Smooth muscle cell (in vitro differentiated cells): ENCODE data around the gene YPEL3. TPM values are rescaled to one million over a fixed set of nuclear protein-coding genes. Genes with fewer than 3 reads are reported as not detected.

Source experiments
- DNase-seq: peaks from one replicate; lab custom pipeline; 2025; ENCODE audit not compliant: unreplicated experiment; lab: John Stamatoyannopoulos, UW
- H2AFZ ChIP-seq: fragments of 200-600 bp; sonication (generic); 2 replicates; pipeline ENCODE4 v1.6.0; 2016; ENCODE audit warnings: antibody characterized with exemption, low read depth, mild to moderate bottlenecking
- H3F3A ChIP-seq: fragments of 200-600 bp; sonication (generic); 2 replicates; pipeline ENCODE4 v1.6.0; 2017; ENCODE audit warnings: antibody characterized with exemption, low read depth
- H3K27ac ChIP-seq: fragments of 200-600 bp; sonication (generic); 2 replicates; pipeline ENCODE4 v1.5.1; 2016; ENCODE audit warnings: low read depth, mild to moderate bottlenecking
- H3K27me3 ChIP-seq: fragments of 200-600 bp; sonication (generic); 2 replicates; pipeline ENCODE4 v1.6.1; 2016; ENCODE audit warnings: low read depth, mild to moderate bottlenecking
- H3K36me3 ChIP-seq: fragments of 200-600 bp; sonication (generic); 2 replicates; pipeline ENCODE4 v1.5.1; 2016; ENCODE audit warnings: low read depth
- H3K4me1 ChIP-seq: fragments of 200-600 bp; sonication (generic); 2 replicates; pipeline ENCODE4 v1.5.1; 2016; ENCODE audit warnings: low read depth
- H3K4me2 ChIP-seq: fragments of 200-600 bp; sonication (generic); 2 replicates; pipeline ENCODE4 v1.6.0; 2016; ENCODE audit warnings: mild to moderate bottlenecking
- H3K4me3 ChIP-seq: fragments of 200-600 bp; sonication (generic); 2 replicates; pipeline ENCODE4 v1.5.1; 2016; ENCODE audit warnings: mild to moderate bottlenecking
- H3K79me2 ChIP-seq: fragments of 200-600 bp; sonication (generic); 2 replicates; pipeline ENCODE4 v1.6.0; 2016; ENCODE audit warnings: low read depth, mild to moderate bottlenecking
- H3K9ac ChIP-seq: fragments of 200-600 bp; sonication (generic); 2 replicates; pipeline ENCODE4 v1.6.0; 2016; ENCODE audit warnings: low read depth
- H3K9me3 ChIP-seq: fragments of 200-600 bp; sonication (generic); replicated peaks from 2 replicates; pipeline ENCODE4 v1.5.1; 2016; ENCODE audit warnings: low read depth
- H4K20me1 ChIP-seq: fragments of 200-600 bp; sonication (generic); 2 replicates; pipeline ENCODE4 v1.6.0; 2016; ENCODE audit warnings: low read depth
- WGBS: methylation state at CpG from one replicate; pipeline ENCODE4 v1.1.7; 2016; ENCODE audit warnings: low lambda C conversion rate; 5-methylcytosine and 5-hydroxymethylcytosine counted together
- polyA plus RNA-seq: library from polyadenylated mRNA; unstranded; fragments of >200 nt; fragmentation: Nextera tagmentation; extraction: Ambion mirVana; gene quantifications from 2 replicates; pipeline ENCODE4 v1.2.1, GENCODE V29; 2016
- total RNA-seq: library from RNA; depleted of rRNA; stranded (reverse); fragments of >200 nt; gene quantifications from 2 replicates; pipeline ENCODE4 v1.2.3, GENCODE V29; 2014
- TF ChIP-seq, protein P1 (sequence below): fragments of 200-600 bp; sonication (generic); IDR thresholded peaks from 2 replicates; pipeline ENCODE4 v1.5.1; 2017; ENCODE audit warnings: borderline replicate concordance, mild to moderate bottlenecking, antibody characterized with exemption; ENCODE audit not compliant: insufficient read depth, poor library complexity, severe bottlenecking

YPEL3 gene
- total and polyA plus RNA-seq, 2 experiments from 2014 or later = 37.5 to 65.9 TPM

DNA sequence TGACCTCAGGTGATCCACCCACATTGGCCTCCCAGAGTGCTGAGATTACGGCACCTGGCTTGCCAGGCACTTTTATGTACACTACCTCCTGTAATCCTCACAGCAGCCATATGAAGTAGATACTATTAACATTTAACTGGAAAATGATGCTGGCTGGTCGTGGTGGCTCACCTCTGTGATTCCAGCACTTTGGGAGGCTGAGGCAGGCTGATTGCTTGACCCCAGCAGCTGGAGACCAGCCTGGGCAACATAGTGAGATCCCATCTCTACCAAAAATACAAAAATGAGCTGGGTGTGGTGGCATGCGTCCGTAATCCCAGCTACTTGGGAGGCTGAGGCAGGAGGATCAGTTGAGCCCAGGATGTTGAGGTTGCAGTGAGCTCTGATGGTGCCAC lies 29.0 kb upstream of the YPEL3 start:
- Histone ChIP-seq H3K4me2 (no peak overlapping the region), H3K79me2 (no peaks in the 10 kb centered on the region), H4K20me1 (no peaks in the 10 kb centered on the region), H3K27ac (peak overlapping the region; percentile 63), H3K4me3 (no peak overlapping the region), H3K36me3 (no peaks in the 10 kb centered on the region), H3K27me3 (no peaks in the 10 kb centered on the region), H3F3A (peaks cover 14% of the 10 kb centered on the region), H3K4me1 (no peaks in the 10 kb centered on the region), H3K9ac (no peak overlapping the region), H3K9me3 (no peaks in the 10 kb centered on the region), H2AFZ (no peak overlapping the region)
- TF ChIP-seq, protein P1, sequence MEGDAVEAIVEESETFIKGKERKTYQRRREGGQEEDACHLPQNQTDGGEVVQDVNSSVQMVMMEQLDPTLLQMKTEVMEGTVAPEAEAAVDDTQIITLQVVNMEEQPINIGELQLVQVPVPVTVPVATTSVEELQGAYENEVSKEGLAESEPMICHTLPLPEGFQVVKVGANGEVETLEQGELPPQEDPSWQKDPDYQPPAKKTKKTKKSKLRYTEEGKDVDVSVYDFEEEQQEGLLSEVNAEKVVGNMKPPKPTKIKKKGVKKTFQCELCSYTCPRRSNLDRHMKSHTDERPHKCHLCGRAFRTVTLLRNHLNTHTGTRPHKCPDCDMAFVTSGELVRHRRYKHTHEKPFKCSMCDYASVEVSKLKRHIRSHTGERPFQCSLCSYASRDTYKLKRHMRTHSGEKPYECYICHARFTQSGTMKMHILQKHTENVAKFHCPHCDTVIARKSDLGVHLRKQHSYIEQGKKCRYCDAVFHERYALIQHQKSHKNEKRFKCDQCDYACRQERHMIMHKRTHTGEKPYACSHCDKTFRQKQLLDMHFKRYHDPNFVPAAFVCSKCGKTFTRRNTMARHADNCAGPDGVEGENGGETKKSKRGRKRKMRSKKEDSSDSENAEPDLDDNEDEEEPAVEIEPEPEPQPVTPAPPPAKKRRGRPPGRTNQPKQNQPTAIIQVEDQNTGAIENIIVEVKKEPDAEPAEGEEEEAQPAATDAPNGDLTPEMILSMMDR = no peak
- DNase-seq = no peak
- 91% methylated on average over 4 of the region's 4 CpGs for WGBS

DNA sequence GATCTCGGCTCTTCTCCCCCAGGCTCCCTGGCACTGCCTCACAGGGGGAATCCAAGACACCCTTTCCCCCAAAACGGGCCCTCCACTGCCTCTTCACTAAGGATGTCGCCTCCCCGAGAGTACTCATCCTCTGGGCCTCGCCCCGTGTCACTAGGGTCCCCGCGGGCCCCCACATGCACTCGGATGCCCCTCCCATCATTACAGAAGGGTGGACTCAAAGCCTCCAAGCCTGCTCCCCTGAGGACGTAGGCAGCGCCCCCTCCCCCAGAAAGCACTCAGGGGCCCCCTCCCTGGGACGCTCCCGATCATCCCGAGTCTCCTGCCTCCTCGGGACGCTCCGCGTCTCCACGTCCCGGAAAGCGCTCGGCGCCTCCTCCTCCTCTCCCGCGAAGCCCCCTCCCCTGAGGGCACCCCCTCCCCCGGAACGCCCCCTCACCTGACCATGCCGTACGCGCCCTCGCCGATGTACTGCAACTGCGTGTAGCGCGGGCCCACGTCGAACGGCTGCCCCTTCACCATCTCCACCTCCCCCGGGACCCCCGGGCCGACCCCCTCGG lies 26.7 kb upstream of the YPEL3 start:
- H3K36me3 ChIP-seq = no peaks in the 10 kb centered on the region
- TF ChIP-seq, protein P1 = no peak
- H4K20me1 ChIP-seq = no peaks in the 10 kb centered on the region
- H3K9me3 ChIP-seq = no peaks in the 10 kb centered on the region
- no peak overlapping the region for H3K27ac ChIP-seq
- H3K27me3 ChIP-seq = no peaks in the 10 kb centered on the region
- DNase-seq = no peak
- H3K79me2 ChIP-seq = no peaks in the 10 kb centered on the region
- peak overlapping the region; percentile 98 for H3K4me2 ChIP-seq
- H3K4me1 ChIP-seq = no peaks in the 10 kb centered on the region
- H3K4me3 ChIP-seq = peak overlapping the region; percentile 59
- H3F3A ChIP-seq = peaks cover 14% of the 10 kb centered on the region
- 5% methylated on average over 8 of the region's 42 CpGs for WGBS
- H3K9ac ChIP-seq = peak overlapping the region; percentile 59
- H2AFZ ChIP-seq = no peak overlapping the region

DNA sequence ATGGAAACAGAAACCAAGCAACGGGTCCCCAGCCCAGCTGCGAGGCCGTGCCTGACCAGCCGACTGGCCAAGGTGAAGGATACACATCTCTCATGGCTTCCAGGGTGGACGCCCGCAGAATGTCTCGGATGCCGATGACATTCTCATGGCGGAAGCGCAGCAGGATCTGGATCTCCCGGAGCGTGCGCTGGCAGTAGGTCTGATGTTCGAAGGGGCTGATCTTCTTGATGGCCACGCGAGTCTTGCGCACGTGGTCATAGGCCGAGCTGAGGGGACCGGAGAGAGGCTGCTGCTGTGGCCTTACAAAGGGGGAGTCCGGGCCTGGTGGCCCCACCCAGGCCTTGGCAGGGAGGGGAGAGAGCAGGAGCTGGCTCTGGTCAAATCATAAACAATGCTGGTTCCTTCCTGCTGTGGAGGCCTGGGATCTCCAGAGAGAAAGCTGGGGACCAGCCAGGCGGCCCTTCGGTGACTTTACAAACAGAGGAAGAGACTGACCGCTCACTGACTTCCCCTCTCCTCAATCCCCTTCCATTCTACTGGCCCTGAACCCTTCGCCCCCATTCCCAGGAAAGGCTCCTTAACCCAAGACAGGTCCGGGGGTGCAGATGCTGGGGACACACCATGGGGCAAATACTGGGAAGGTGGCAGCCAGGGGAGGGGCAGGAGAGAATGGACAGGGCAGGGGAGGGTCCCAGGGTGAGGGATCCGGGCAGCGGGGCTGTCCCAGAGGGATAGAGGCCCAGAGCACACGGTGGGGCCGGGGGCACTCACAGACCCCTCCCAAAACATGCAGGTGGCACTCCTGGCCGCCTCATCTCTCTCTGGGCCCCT lies 25.9 kb upstream of the YPEL3 start:
- Histone ChIP-seq H3K36me3 (no peaks in the 10 kb centered on the region), H3K4me3 (peak overlapping the region; percentile 59), H3F3A (peaks cover 14% of the 10 kb centered on the region), H3K9me3 (no peaks in the 10 kb centered on the region), H3K4me1 (no peaks in the 10 kb centered on the region), H4K20me1 (no peaks in the 10 kb centered on the region), H3K27me3 (no peaks in the 10 kb centered on the region), H3K79me2 (no peaks in the 10 kb centered on the region), H3K27ac (no peak overlapping the region), H3K4me2 (peak overlapping the region; percentile 98), H2AFZ (no peak overlapping the region), H3K9ac (peak overlapping the region; percentile 59)
- TF ChIP-seq, protein P1 = no peak
- 81% methylated on average over 30 of the region's 31 CpGs for WGBS
- DNase-seq = no peak
